Neural cell (in vitro differentiated cells): ENCODE measurements around the gene ZNF532. TPM values are rescaled to one million over a fixed set of nuclear protein-coding genes. Genes with fewer than 3 reads are reported as not detected.

Experiments used
- H2AFZ ChIP-seq: fragments of 200-600, 300-800 bp; sonication (generic), shearing (Covaris generic); 2 replicates; pipeline ENCODE4 v1.6.0; 2014; ENCODE audit warnings: low read depth, mild to moderate bottlenecking, antibody characterized with exemption, low read length, moderate library complexity
- H3F3A ChIP-seq: fragments of 200-600 bp; shearing (Covaris generic); 2 replicates; pipeline ENCODE4 v1.6.1; 2016; ENCODE audit warnings: mild to moderate bottlenecking, moderate library complexity, mixed read lengths, antibody characterized with exemption, low read length; ENCODE audit not compliant: insufficient read depth, poor library complexity, severe bottlenecking
- H3K27ac ChIP-seq: fragments of 200-600, 300-800 bp; sonication (generic), shearing (Covaris generic); 2 replicates; pipeline ENCODE4 v1.5.1; 2014; ENCODE audit warnings: mild to moderate bottlenecking, low read length, moderate library complexity
- H3K27me3 ChIP-seq: fragments of 300-800, 200-600 bp; sonication (generic), shearing (Covaris generic); 2 replicates; pipeline ENCODE4 v1.6.0; 2014; ENCODE audit warnings: mild to moderate bottlenecking, low read depth, low read length, moderate library complexity; ENCODE audit not compliant: insufficient read depth
- H3K36me3 ChIP-seq: fragments of 300-800, 200-600 bp; sonication (generic), shearing (Covaris generic); 2 replicates; pipeline ENCODE4 v1.5.1; 2014; ENCODE audit warnings: mild to moderate bottlenecking, antibody characterized with exemption, low read length, moderate library complexity; ENCODE audit not compliant: insufficient read depth
- H3K4me2 ChIP-seq: fragments of 300-800, 200-600 bp; sonication (generic), shearing (Covaris generic); 2 replicates; pipeline ENCODE4 v1.6.0; 2014; ENCODE audit warnings: mild to moderate bottlenecking, low read length
- H3K4me3 ChIP-seq: fragments of 300-800, 200-600 bp; sonication (generic), shearing (Covaris generic); 2 replicates; pipeline ENCODE4 v1.5.1; 2014; ENCODE audit warnings: mild to moderate bottlenecking, low read length, moderate library complexity
- H3K79me2 ChIP-seq: fragments of 200-600 bp; shearing (Covaris generic); replicated peaks from 2 replicates; pipeline ENCODE4 v1.6.0; 2014; ENCODE audit warnings: mild to moderate bottlenecking, low read length, moderate library complexity; ENCODE audit not compliant: insufficient read depth
- H3K9ac ChIP-seq: fragments of 300-800, 200-600 bp; sonication (generic), shearing (Covaris generic); 2 replicates; pipeline ENCODE4 v1.6.1; 2016; ENCODE audit warnings: mild to moderate bottlenecking, low read length, mixed read lengths
- H3K9me2 ChIP-seq: fragments of 200-600 bp; shearing (Covaris generic); 2 replicates; pipeline ENCODE4 v1.6.1; 2016; ENCODE audit warnings: mild to moderate bottlenecking, low read length, mixed read lengths; ENCODE audit not compliant: insufficient read depth
- H3K9me3 ChIP-seq: fragments of 200-600, 300-800 bp; sonication (generic), shearing (Covaris generic); 2 replicates; pipeline ENCODE4 v1.6.1; 2016; ENCODE audit warnings: mild to moderate bottlenecking, mixed run types, low read length, moderate library complexity, mixed read lengths
- H4K20me1 ChIP-seq: fragments of 200-600 bp; shearing (Covaris generic); 2 replicates; pipeline ENCODE4 v1.6.1; 2016; ENCODE audit warnings: mild to moderate bottlenecking, mixed run types; ENCODE audit not compliant: insufficient read depth
- CTCF ChIP-seq: fragments of 450-650 bp; IDR thresholded peaks from 2 replicates; pipeline ENCODE4 v1.5.1; 2014; ENCODE audit warnings: antibody characterized with exemption, mild to moderate bottlenecking, moderate library complexity; ENCODE audit not compliant: poor library complexity, severe bottlenecking
- EP300 ChIP-seq: fragments of 450-650 bp; conservative IDR thresholded peaks from 2 replicates; pipeline ENCODE4 v1.6.1; 2014; ENCODE audit warnings: antibody characterized with exemption, mild to moderate bottlenecking, moderate library complexity; ENCODE audit not compliant: poor library complexity, severe bottlenecking
- EZH2 ChIP-seq: fragments of 200-600, 300-800 bp; shearing (Covaris generic), sonication (generic); IDR thresholded peaks from 2 replicates; pipeline ENCODE4 v1.6.1; 2014; ENCODE audit warnings: antibody characterized with exemption, low read length, borderline replicate concordance, mild to moderate bottlenecking; ENCODE audit not compliant: insufficient read depth, poor library complexity, severe bottlenecking
- MXI1 ChIP-seq: fragments of 450-650 bp; conservative IDR thresholded peaks from 2 replicates; pipeline ENCODE4 v1.6.1; 2014; ENCODE audit warnings: antibody characterized with exemption, mild to moderate bottlenecking; ENCODE audit not compliant: poor library complexity, severe bottlenecking
- POLR2AphosphoS5 ChIP-seq: IDR thresholded peaks from 2 replicates; pipeline ENCODE4 v1.6.1; 2012
- RAD21 ChIP-seq: fragments of 450-650 bp; conservative IDR thresholded peaks from 2 replicates; pipeline ENCODE4 v1.6.1; 2014; ENCODE audit warnings: antibody characterized with exemption, mild to moderate bottlenecking, moderate library complexity
- REST ChIP-seq: IDR thresholded peaks from 2 replicates; pipeline ENCODE4 v1.6.1; 2012; ENCODE audit warnings: borderline replicate concordance
- SMC3 ChIP-seq: fragments of 450-650 bp; conservative IDR thresholded peaks from 2 replicates; pipeline ENCODE4 v1.6.1; 2014; ENCODE audit warnings: antibody characterized with exemption, mild to moderate bottlenecking, moderate library complexity; ENCODE audit not compliant: poor library complexity
- TAF1 ChIP-seq: IDR thresholded peaks from 2 replicates; pipeline ENCODE4 v1.6.1; 2012; ENCODE audit warnings: low read depth
- polyA plus RNA-seq: library from polyadenylated mRNA; depleted of rRNA; stranded (reverse); fragments of >200 nt; gene quantifications from 2 replicates; pipeline ENCODE4 v1.2.3, GENCODE V29; 2014

ZNF532 gene
- polyA plus RNA-seq, 1 donor from 2014 or later: 119 TPM

- Histone ChIP-seq H3K4me2 (no peak overlapping the region), H3K27me3 (no peaks in the 10 kb centered on the region), H3K4me3 (no peak overlapping the region)
These were observed 79.2 kb downstream of the ZNF532 start for GRCh38 chr18:58943896-58944295.

DNA sequence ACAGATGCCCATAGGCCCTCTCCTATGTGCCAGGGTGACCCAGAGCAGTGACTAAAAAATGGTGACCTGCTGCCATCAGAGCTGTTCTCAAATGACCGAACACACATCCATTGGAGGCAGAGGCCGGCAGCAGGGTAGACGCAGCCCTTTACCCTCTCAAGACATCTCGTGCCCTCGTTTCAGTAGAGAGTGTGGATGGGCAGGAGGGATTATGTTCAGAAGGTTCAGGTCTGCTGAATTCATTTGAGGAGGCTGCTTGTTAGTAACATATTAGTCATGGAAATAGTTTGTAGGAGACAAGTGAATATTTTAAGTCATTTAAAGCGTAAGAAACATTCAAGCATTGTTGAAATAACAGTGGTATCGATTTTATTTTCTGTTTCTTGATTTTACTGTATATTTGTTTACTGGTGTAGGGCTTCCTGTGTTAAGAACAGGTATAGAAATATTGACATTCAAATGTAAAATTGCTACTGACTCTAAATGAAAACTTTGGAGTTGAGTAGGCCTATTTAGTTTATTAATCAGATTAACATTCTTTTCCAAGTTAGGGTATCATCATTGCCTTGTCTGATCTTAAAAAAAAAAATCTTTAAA lies 82.6 kb downstream of the ZNF532 start:
- no peak overlapping the region for H2AFZ ChIP-seq
- no peak overlapping the region for H3K4me2 ChIP-seq
- no peaks in the 10 kb centered on the region for H4K20me1 ChIP-seq
- H3F3A ChIP-seq: no peaks in the 10 kb centered on the region
- no peaks in the 10 kb centered on the region for H3K9me3 ChIP-seq
- no peak overlapping the region for H3K4me3 ChIP-seq
- TF ChIP-seq EZH2: no peak
- no peak for TF ChIP-seq RAD21
- TF ChIP-seq EP300: no peak
- H3K9ac ChIP-seq: no peak overlapping the region
- no peaks in the 10 kb centered on the region for H3K9me2 ChIP-seq
- H3K36me3 ChIP-seq: peaks cover 10% of the 10 kb centered on the region
- H3K79me2 ChIP-seq: peaks cover 12% of the 10 kb centered on the region
- no peak overlapping the region for H3K27ac ChIP-seq
- H3K27me3 ChIP-seq: no peaks in the 10 kb centered on the region

More at GRCh38 chr18:58943896-58944295, 79.2 kb downstream of the ZNF532 start:
- Histone ChIP-seq H3K9me3 (no peaks in the 10 kb centered on the region), H3K36me3 (peaks cover 19% of the 10 kb centered on the region), H4K20me1 (no peaks in the 10 kb centered on the region), H3K9ac (no peak overlapping the region), H3K79me2 (peaks cover 9% of the 10 kb centered on the region), H2AFZ (no peak overlapping the region), H3K27ac (no peak overlapping the region), H3F3A (no peaks in the 10 kb centered on the region), H3K9me2 (no peaks in the 10 kb centered on the region)
- no peak for TF ChIP-seq TAF1

GRCh38 chr18:58949031-58949430 lies 84.4 kb downstream of the ZNF532 start:
- Histone ChIP-seq H3K36me3 (peaks cover 10% of the 10 kb centered on the region), H3K9me3 (no peaks in the 10 kb centered on the region), H4K20me1 (no peaks in the 10 kb centered on the region), H3K27ac (no peak overlapping the region), H3K4me3 (no peak overlapping the region), H3F3A (no peaks in the 10 kb centered on the region), H3K9me2 (no peaks in the 10 kb centered on the region), H3K4me2 (no peak overlapping the region), H2AFZ (no peak overlapping the region), H3K27me3 (no peaks in the 10 kb centered on the region), H3K79me2 (peaks cover 9% of the 10 kb centered on the region), H3K9ac (no peak overlapping the region)
- TF ChIP-seq TAF1: no peak
- TF ChIP-seq EZH2: no peak
- no peak for TF ChIP-seq MXI1
- no peak for TF ChIP-seq POLR2AphosphoS5
- TF ChIP-seq SMC3: no peak
- no peak for TF ChIP-seq CTCF
- no peak for TF ChIP-seq REST
- TF ChIP-seq RAD21: no peak
